ENCODE data around the gene TWNK. TPM values are rescaled to one million over a fixed set of nuclear protein-coding genes. Genes with fewer than 3 reads are reported as not detected.
"Not testable (repeated sequence)": the region's sequence is repeated elsewhere in the genome, so short reads cannot be mapped to it uniquely, and the experiment has no call there.

Gene TWNK
- total and polyA plus RNA-seq, 5 experiments from 2014 or later, result 5.3 to 18.2 (median 17.0) TPM

DNA sequence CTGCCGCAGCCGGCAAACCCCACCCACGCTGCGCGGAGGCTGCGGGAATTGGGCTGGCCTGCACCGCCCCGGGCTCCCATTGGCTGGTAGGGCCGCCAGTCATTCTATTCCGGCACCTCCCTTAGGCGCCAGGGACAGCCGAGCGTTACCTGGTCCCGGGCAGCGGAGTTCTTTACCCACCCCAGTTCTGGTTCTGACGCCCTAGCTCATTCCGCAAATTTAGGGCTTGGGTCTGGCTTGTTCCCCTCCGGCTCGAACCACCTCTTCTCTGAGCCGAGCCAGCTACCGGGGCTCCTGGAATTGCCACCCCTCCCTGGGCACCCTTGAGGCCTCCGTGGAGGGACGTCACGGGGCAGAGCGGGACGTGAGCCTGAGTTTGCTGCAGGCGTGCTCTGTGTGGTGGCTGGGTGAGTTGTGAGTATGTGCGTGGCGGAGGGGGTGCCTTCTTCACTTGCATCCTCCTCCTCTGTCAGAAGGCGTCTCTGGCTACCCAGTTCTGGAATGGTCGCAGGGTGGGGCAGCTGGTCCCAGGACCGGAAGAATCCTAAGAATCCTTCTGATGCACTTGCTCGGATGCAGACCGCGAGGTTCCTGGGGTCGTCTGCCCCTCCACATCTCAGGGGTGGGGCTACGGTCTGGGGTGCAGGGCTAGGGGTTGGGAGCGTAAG, 43.9 kb downstream of the TWNK start, which contains the start of the genes PDZD7 and SFXN3:
Gene PDZD7, minus strand, starts transcription at position 2 of the 668 bp plus-strand sequence. CDS start 910 bp downstream, outside the sequence.
Gene SFXN3, plus strand, starts transcription at position 107 of the 668 bp plus-strand sequence. CDS start 3,461 bp downstream, outside the sequence.
- POLR2A ChIA-PET, result interaction anchor here (0.5 to 3.2 kb wide), 16 partner anchors 8 to 1421 kb away, joined by 3 to 34 read pairs (median 6); partner anchors contain the start of genes KAZALD1, LZTS2, MRPL43 and TWNK
- H3K27ac Mint-ChIP-seq, result peak within 1 kb of the TSS; percentile 81 to 99 (median 97)
- peaks cover 0 to 11% (median 0%) of the 10 kb centered on the region in 3 donors for H3K36me3 Mint-ChIP-seq
- H3K27me3 Mint-ChIP-seq, result peaks cover 0 to 3% (median 0%) of the 10 kb centered on the region in 5 donors
- ATAC-seq, result peak; percentile 80 to 83
- H3K4me3 Mint-ChIP-seq, result peak within 1 kb of the TSS; percentile 86 to 99 (median 93)
- DNase-seq, result peak; percentile 89 to 98 (median 96)
- peaks cover 15 to 26% (median 19%) of the 10 kb centered on the region in 4 donors for H3K4me1 Mint-ChIP-seq
- no peaks in the 10 kb centered on the region for H3K9me3 Mint-ChIP-seq

- H3K36me3 Mint-ChIP-seq, result peaks cover 0 to 16% (median 0%) of the 10 kb centered on the region in 3 donors
- H3K27ac Mint-ChIP-seq, result peak overlapping the region; percentile 81 to 99 (median 97)
- peaks cover 15 to 26% (median 19%) of the 10 kb centered on the region in 4 donors for H3K4me1 Mint-ChIP-seq
- H3K9me3 Mint-ChIP-seq, result no peaks in the 10 kb centered on the region
- peak overlapping the region; percentile 86 to 99 (median 93) for H3K4me3 Mint-ChIP-seq
- POLR2A ChIA-PET, result interaction anchor here (0.7 to 3.2 kb wide), 14 partner anchors 7 to 1401 kb away, joined by 3 to 34 read pairs (median 6); partner anchors contain the start of genes LZTS2, MRPL43, SLF2 and TWNK
- peaks cover 0 to 3% (median 0%) of the 10 kb centered on the region in 5 donors for H3K27me3 Mint-ChIP-seq
- peak; percentile 56 to 63 for ATAC-seq
- peak; percentile 67 to 91 (median 82) for DNase-seq
Measured at GRCh38 chr10:101031796-101032636, 44.7 kb downstream of the TWNK start.

GRCh38 chr10:101032637-101033224, 45.4 kb downstream of the TWNK start:
- POLR2A ChIA-PET, result interaction anchor here (0.7 to 3.2 kb wide), 10 partner anchors 9 to 1400 kb away, joined by 3 to 34 read pairs (median 6); partner anchors contain the start of genes LZTS2 and SLF2
- Mint-ChIP-seq H3K27ac (peak overlapping the region; percentile 81 to 99 (median 97)), H3K4me1 (peaks cover 15 to 26% (median 19%) of the 10 kb centered on the region in 4 donors), H3K4me3 (peak overlapping the region; percentile 86 to 99 (median 93)), H3K36me3 (peaks cover 0 to 23% (median 4%) of the 10 kb centered on the region in 3 donors), H3K9me3 (no peaks in the 10 kb centered on the region), H3K27me3 (peaks cover 0 to 2% (median 0%) of the 10 kb centered on the region in 5 donors)
- ATAC-seq (peak in 1 of 2 donors; percentile 24), DNase-seq (peak in 2 of 10 donors; percentile 18 to 20)

GRCh38 chr10:101033276-101033675, 45.9 kb downstream of the TWNK start:
- DNase-seq (no peak), ATAC-seq (no peak)
- Mint-ChIP-seq H3K27ac (peak overlapping the region in 7 of 10 donors; percentile 35 to 98 (median 97)), H3K9me3 (no peaks in the 10 kb centered on the region), H3K4me1 (peaks cover 15 to 26% (median 19%) of the 10 kb centered on the region in 4 donors), H3K36me3 (peaks cover 0 to 29% (median 4%) of the 10 kb centered on the region in 3 donors), H3K4me3 (peak overlapping the region in 9 of 10 donors; percentile 13 to 99 (median 89)), H3K27me3 (peaks cover 0 to 2% (median 0%) of the 10 kb centered on the region in 5 donors)
- POLR2A ChIA-PET, result no interaction called here

GRCh38 chr10:101034404-101034803, 47.1 kb downstream of the TWNK start:
- Mint-ChIP-seq H3K36me3 (peaks cover 0 to 35% (median 4%) of the 10 kb centered on the region in 3 donors), H3K4me1 (peaks cover 15 to 26% (median 18%) of the 10 kb centered on the region in 4 donors)
- not testable (repeated sequence) for H3K9me3 Mint-ChIP-seq, ATAC-seq, H3K4me3 Mint-ChIP-seq, H3K27ac Mint-ChIP-seq, H3K27me3 Mint-ChIP-seq, DNase-seq
- POLR2A ChIA-PET, result interaction anchor here (0.8 to 1.3 kb wide), 2 partner anchors 8 to 27 kb away, joined by 3 to 4 read pairs; partner anchors contain the start of gene KAZALD1

GRCh38 chr10:101035314-101035713, 48.0 kb downstream of the TWNK start:
- POLR2A ChIA-PET, result interaction anchor here (1.3 kb wide), 1 partner anchor 26 kb away, joined by 3 read pairs; the partner anchor contains the start of gene KAZALD1
- Mint-ChIP-seq H3K36me3 (peaks cover 0 to 38% (median 4%) of the 10 kb centered on the region in 3 donors), H3K4me3 (no peak overlapping the region), H3K27ac (peak overlapping the region in 1 of 10 donors; percentile 62), H3K4me1 (peaks cover 15 to 25% (median 18%) of the 10 kb centered on the region in 4 donors), H3K9me3 (no peaks in the 10 kb centered on the region), H3K27me3 (no peaks in the 10 kb centered on the region)
- ATAC-seq (no peak), DNase-seq (no peak)

DNA sequence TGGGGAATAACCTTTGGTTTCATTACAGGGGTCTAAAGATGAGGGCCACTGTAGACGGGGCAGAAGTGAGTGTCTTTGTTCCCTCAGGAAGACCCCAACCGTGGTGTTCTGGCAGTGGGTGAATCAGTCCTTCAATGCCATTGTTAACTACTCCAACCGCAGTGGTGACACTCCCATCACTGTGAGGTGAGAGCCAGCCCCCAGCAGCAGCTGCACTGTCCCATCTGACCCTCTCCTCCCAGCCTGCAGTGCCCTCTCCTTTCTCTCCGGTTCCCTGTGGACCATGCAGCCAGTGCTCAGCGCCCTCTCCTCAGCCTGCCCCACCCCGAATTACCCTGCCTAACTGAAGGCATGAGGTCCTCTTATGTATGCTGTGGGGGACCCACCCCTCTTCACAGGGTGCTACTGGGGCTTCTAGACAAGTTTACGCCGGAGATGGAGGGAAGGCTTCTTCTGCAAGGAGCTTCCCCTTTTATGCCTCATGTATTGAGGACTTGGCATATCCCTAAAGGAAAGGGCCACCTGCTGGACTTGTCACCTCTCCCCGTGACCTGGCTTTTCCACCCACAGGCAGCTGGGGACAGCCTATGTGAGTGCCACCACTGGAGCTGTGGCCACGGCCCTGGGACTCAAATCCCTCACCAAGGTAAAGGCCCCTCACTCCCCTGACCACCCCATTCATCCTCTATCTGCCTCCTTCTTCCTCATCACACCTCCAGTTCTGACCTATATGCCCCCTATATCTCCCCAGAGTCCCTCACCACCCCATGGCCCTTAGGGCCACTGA, 48.8 kb downstream of the TWNK start:
- DNase-seq (no peak), ATAC-seq (no peak)
- Mint-ChIP-seq H3K9me3 (no peaks in the 10 kb centered on the region), H3K4me1 (peaks cover 14 to 20% (median 17%) of the 10 kb centered on the region in 4 donors), H3K36me3 (peaks cover 0 to 38% (median 4%) of the 10 kb centered on the region in 3 donors), H3K4me3 (no peak overlapping the region), H3K27ac (peak overlapping the region in 1 of 10 donors; percentile 51), H3K27me3 (no peaks in the 10 kb centered on the region)
- POLR2A ChIA-PET, result no interaction called here

DNA sequence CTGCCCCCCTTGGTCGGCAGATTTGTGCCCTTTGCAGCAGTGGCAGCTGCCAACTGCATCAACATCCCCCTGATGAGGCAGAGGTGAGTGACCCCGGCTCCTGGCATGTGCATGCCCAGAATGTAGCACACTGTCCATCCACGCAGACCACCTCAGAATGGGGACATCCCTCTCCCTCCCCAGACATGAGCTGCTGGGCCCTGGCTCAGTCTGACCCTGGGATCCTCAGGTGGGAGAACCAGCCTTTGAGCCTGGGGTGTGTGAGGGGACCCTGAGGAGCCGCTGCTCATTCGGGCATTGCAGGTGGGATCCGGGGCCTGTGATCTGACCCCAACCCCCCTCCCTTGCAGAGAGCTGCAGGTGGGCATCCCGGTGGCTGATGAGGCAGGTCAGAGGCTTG, 49.4 kb downstream of the TWNK start:
- POLR2A ChIA-PET, result no interaction called here
- no peaks in the 10 kb centered on the region for H3K27me3 Mint-ChIP-seq

DNA sequence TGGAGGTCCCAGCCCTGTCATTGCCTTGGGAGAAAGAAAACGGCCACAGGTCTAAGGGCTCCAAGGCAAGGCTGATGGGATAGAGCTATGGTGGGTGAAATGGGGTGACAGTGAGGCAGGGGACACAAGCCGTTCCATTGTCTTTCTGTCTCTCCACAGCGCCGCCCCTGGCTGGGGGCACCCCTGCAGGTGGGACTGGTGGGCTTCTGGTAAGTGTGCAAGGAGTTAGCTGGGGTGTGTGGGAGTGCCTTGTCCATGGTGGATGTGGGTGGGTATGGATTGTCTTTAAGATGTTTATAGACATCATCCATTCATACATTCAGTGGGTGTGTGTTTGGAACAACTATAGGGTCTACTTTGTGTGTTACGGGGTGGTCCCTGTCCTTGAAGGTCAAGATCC, 51.1 kb downstream of the TWNK start:
- no peak for ATAC-seq
- Mint-ChIP-seq H3K4me1 (peaks cover 15 to 30% (median 24%) of the 10 kb centered on the region in 4 donors), H3K27me3 (no peaks in the 10 kb centered on the region), H3K4me3 (peak overlapping the region in 1 of 10 donors; percentile 15), H3K27ac (no peak overlapping the region), H3K36me3 (peaks cover 0 to 38% (median 4%) of the 10 kb centered on the region in 3 donors), H3K9me3 (no peaks in the 10 kb centered on the region)
- no peak for DNase-seq
- POLR2A ChIA-PET, result interaction anchor here (1.7 kb wide), 1 partner anchor 7 kb away, joined by 6 read pairs; the partner anchor contains the start of genes PDZD7 and SFXN3

More for the DNA sequence above, 49.4 kb downstream of the TWNK start:
- DNase-seq, result no peak
- H3K4me3 Mint-ChIP-seq, result no peak overlapping the region
- H3K9me3 Mint-ChIP-seq, result no peaks in the 10 kb centered on the region
- no peak overlapping the region for H3K27ac Mint-ChIP-seq
- peaks cover 9 to 23% (median 19%) of the 10 kb centered on the region in 4 donors for H3K4me1 Mint-ChIP-seq
- ATAC-seq, result no peak
- peaks cover 0 to 38% (median 4%) of the 10 kb centered on the region in 3 donors for H3K36me3 Mint-ChIP-seq

DNA sequence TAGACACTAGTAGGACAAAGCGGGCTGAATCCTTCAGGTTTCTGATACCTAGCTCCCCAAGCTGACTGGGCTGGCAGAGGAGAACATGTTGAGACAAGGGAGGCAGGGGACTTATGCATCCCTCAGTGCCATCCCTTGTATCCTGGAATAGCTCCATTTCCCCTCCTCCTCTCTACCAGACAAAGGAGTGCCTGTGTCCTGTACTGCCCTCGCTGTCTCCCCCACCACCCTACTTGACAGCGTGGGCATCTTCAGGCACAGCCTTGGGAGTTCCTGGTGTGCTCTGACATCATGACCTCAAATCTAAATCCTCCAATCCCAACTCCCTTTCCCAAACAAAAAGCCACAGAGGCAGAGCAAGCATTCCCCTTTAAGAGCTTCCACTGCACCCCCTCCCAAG, 52.7 kb downstream of the TWNK start:
- DNase-seq (no peak), ATAC-seq (no peak)
- peak overlapping the region in 1 of 10 donors; percentile 41 for H3K27ac Mint-ChIP-seq
- H3K9me3 Mint-ChIP-seq, result no peaks in the 10 kb centered on the region
- POLR2A ChIA-PET, result interaction anchor here (0.6 to 1.7 kb wide), 2 partner anchors 9 to 83 kb away, joined by 5 to 6 read pairs; partner anchors contain the start of genes PDZD7 and SFXN3
- H3K36me3 Mint-ChIP-seq, result peaks cover 0 to 38% (median 4%) of the 10 kb centered on the region in 3 donors
- H3K27me3 Mint-ChIP-seq, result peaks cover 0 to 4% (median 0%) of the 10 kb centered on the region in 5 donors
- H3K4me3 Mint-ChIP-seq, result no peak overlapping the region
- H3K4me1 Mint-ChIP-seq, result peaks cover 17 to 28% (median 25%) of the 10 kb centered on the region in 4 donors

DNA sequence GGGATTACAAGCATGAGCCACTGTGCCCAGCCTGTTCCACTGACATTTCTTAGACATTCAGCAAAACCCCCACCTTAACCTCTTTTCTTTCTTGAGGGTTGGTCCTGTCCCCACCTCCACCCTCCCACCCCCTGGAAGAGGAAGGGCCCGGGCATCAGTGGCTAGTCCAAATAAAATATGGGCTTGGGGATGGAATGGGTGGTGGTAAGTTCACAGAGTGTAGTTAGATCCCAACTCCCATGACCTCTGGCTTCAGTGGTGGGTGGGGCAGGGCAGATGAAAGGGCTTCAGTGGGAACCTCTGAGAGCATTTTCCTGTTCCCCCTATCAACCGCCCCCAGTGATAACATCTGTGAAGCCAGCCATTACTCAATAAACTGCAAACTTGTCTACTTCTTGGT, 53.5 kb downstream of the TWNK start:
- peak overlapping the region in 5 of 10 donors; percentile 3 to 86 (median 16) for H3K27ac Mint-ChIP-seq
- H3K4me1 Mint-ChIP-seq, result peaks cover 17 to 28% (median 25%) of the 10 kb centered on the region in 4 donors
- no peak for ATAC-seq
- no peak overlapping the region for H3K4me3 Mint-ChIP-seq
- H3K9me3 Mint-ChIP-seq, result no peaks in the 10 kb centered on the region
- POLR2A ChIA-PET, result interaction anchor here (0.6 to 3.3 kb wide), 9 partner anchors 9 to 714 kb away, joined by 3 to 38 read pairs (median 6); partner anchors contain the start of genes KAZALD1, PDZD7 and SFXN3
- H3K27me3 Mint-ChIP-seq, result peaks cover 0 to 4% (median under 1%) of the 10 kb centered on the region in 5 donors
- no peak for DNase-seq
- peaks cover 0 to 31% (median 4%) of the 10 kb centered on the region in 3 donors for H3K36me3 Mint-ChIP-seq
